GM21515 (cell line): ENCODE data around the gene NGDN.
A peak's percentile ranks its signal among the peaks of the same experiment; 100 is the strongest.
"Not testable (repeated sequence)": the region's sequence is repeated elsewhere in the genome, so short reads cannot be mapped to it uniquely, and the experiment has no call there.

Experiments used
- ATAC-seq: cut with Tn5 transposase; IDR thresholded peaks from one replicate; pipeline ENCODE4 v1.9.1; 2021; ENCODE audit not compliant: unreplicated experiment

The NGDN gene

GRCh38 chr14:23469127-23469905, at the start of gene NGDN:
Gene NGDN, plus strand, starts transcription at chr14:23469703. Its CDS starts 13 bp downstream, at chr14:23469716.
- ATAC-seq = peak; percentile 93

- no peak for ATAC-seq
Observed at GRCh38 chr14:23421594-23421993, 47.9 kb upstream of the NGDN start.

GRCh38 chr14:23423657-23424056, 45.8 kb upstream of the NGDN start:
- ATAC-seq = no peak

GRCh38 chr14:23425169-23425568, 44.3 kb upstream of the NGDN start:
- no peak for ATAC-seq

GRCh38 chr14:23425798-23426197, 43.7 kb upstream of the NGDN start:
- ATAC-seq = not testable (repeated sequence)

GRCh38 chr14:23428686-23429495, 40.6 kb upstream of the NGDN start:
- ATAC-seq = no peak

- no peak for ATAC-seq
Observed at GRCh38 chr14:23430016-23430722, 39.3 kb upstream of the NGDN start.

- ATAC-seq = no peak
Observed at GRCh38 chr14:23430723-23431085, 38.8 kb upstream of the NGDN start.

- no peak for ATAC-seq
Observed at GRCh38 chr14:23431486-23431885, 38.0 kb upstream of the NGDN start.

GRCh38 chr14:23432102-23432925, 37.2 kb upstream of the NGDN start:
- no peak for ATAC-seq

- no peak for ATAC-seq
Observed at GRCh38 chr14:23432946-23433345, 36.6 kb upstream of the NGDN start.

GRCh38 chr14:23433457-23433856, 36.0 kb upstream of the NGDN start:
- ATAC-seq = no peak

GRCh38 chr14:23434488-23435222, 34.8 kb upstream of the NGDN start:
- no peak for ATAC-seq

GRCh38 chr14:23435543-23436326, 33.8 kb upstream of the NGDN start, which contains the start of gene MYH7:
Gene MYH7, minus strand, starts transcription at chr14:23435660. Its CDS starts 1,928 bp downstream, at chr14:23433732.
- ATAC-seq = no peak

GRCh38 chr14:23436327-23437132, 33.0 kb upstream of the NGDN start:
- no peak for ATAC-seq

GRCh38 chr14:23437133-23438100, 32.1 kb upstream of the NGDN start:
- ATAC-seq = no peak
